GM18951 (cell line): ENCODE measurements around the gene LIN7C.

ENCODE experiments used
- POLR2A ChIP-seq: IDR thresholded peaks from 4 replicates; pipeline ENCODE4 v1.6.1; 2011; ENCODE audit warnings: mild to moderate bottlenecking; ENCODE audit not compliant: insufficient read length, insufficient read depth; ENCODE audit errors: extremely low read depth
- in situ Hi-C: fragments of 300-500 bp; cut with MboI; formaldehyde crosslinking; loops from one replicate; pipeline ENCODE4 v1.12.0; 2022; ENCODE audit warnings: low sequenced_read_pairs, mixed read lengths, inconsistent platforms; ENCODE audit not compliant: unreplicated experiment

Gene LIN7C

DNA sequence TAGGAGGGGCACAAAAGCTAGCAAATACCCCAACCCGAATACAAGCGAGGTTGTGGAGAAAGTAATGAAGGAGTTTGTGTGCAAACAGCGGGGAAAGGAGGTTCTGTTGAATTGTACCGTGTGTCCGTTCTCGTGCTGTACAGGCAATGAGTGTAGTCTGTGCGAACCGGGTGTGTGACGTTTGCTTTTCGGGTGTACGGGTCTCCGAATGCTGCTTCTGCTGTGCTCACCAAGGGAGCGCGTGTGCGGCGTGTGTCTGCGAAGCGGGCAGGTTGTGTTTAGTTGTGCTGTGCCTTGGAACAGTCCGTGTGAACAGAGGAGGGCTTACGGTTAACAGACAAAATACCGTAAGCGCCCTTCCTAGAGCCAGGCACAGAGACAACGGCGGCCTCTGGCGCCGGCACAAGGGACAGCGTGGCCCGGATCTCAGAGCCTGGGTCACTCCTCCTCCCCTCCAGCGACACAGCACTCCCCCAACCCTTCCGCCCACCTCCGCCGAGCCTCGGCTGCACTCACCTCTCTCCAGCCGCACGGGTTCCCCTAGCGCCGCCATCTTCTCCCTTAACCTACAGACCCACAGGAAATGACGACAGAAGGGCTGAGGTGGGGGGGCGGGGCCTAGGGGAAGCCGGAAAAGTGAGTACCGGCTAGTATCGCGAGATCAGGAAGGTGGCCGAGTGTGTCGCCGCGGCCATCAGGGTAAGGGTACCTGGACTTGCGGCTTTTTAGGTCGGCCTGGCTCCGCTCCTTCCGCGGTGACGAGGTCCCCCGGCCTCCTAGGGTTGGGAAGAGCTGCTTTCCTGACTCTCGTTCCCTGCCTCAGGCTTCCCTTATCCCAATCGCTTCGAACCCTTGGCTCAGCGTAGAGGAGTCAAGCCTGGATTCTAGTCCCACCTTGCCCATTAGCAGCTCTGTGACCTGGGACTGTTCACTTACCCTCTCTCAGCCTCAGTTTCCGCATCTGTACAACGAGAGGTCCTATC lies at the start of gene LIN7C:
LIN7C (minus strand) TSS at position 570 of the 983 bp plus-strand sequence; CDS start at position 553, 17 bp downstream.
- TF ChIP-seq POLR2A, result peak; percentile 95
- in situ Hi-C loops, result no loop called here

DNA sequence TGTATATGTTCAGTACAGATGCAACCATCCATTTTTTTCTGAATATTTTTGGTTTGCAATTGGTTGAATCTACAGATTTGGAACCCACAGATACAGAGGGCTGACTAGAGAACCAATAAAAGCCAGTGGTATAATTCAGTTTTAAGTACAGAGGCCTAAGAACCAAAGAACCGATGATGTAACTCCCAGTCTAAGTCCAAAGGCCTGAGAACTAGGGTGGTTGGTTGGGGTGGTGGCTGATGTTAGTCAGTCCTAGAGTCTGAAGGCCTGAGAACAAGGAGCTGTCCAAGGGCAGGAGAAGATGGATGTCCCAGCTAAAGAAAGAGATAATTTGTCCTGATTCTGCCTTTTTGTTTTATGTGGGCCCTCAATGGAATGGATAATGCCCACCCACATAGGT lies 48.7 kb upstream of the LIN7C start:
- in situ Hi-C loops, result no loop called here

GRCh38 chr11:27553186-27553585 lies 46.6 kb upstream of the LIN7C start:
- TF ChIP-seq POLR2A, result no peak
- in situ Hi-C loops, result no loop called here

More for the DNA sequence above, 48.7 kb upstream of the LIN7C start:
- TF ChIP-seq POLR2A, result no peak

DNA sequence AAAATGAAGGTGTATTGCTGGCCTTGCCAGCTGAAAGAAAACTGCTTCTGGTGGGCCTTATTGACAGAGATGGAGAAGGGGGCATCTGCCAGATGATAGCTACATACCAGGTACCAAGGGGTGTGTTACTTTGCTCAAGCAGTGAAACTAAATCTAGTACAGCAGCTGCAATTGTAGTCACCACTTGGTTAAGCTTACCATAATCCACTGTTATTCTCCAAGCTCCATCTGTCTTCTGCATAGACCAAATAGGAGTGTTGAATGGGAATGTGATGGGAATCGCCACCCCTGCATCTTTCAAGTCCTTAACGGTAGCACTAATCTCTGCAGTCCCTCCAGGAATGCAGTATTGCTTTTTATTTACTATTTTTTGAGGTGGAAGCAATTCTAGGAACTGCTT lies 45.8 kb upstream of the LIN7C start:
- TF ChIP-seq POLR2A, result no peak
- in situ Hi-C loops, result no loop called here

- in situ Hi-C loops, result no loop called here
These were observed 44.6 kb upstream of the LIN7C start for GRCh38 chr11:27551127-27551526.

GRCh38 chr11:27545946-27546345 lies 39.4 kb upstream of the LIN7C start:
- TF ChIP-seq POLR2A, result no peak
- in situ Hi-C loops, result no loop called here

More at GRCh38 chr11:27551127-27551526, 44.6 kb upstream of the LIN7C start:
- no peak for TF ChIP-seq POLR2A

DNA sequence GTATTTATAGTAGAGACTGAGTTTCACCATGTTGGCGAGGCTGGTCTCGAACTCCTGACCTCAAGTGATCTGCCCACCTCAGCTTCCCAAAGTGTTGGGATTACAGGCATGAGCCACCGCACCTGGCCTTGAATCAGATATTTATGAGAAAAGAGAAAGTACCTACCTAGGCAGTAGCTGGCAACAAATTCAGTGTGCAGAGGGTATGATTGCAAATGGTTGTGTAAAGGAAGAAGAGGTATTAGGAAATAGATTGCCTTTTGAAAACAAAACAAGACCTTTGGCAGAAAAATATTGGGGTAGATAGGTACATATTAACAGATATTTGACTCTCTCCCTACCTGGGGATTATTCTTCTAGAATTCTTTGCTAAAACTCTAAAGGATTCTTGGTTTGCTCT lies 38.5 kb upstream of the LIN7C start:
- in situ Hi-C loops, result no loop called here

DNA sequence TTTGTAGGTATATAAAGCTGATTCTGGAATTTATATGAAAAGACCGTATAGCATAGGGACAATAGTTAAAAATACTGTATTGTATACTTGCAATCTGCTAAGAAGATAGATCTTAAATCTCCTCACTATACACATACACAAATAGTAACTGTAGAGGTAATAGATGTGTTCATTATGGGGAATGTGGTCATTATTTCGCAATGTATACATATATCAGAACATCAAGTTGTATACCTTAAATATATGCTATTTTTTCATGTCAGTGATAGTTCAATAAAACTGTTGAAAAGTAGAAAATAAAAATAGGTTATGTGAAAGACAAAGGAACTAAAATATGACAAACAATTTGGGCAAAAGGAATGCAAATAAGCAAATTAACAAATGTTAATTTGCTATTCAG lies 35.2 kb upstream of the LIN7C start:
- TF ChIP-seq POLR2A, result no peak

More for the DNA sequence above, 38.5 kb upstream of the LIN7C start:
- no peak for TF ChIP-seq POLR2A

DNA sequence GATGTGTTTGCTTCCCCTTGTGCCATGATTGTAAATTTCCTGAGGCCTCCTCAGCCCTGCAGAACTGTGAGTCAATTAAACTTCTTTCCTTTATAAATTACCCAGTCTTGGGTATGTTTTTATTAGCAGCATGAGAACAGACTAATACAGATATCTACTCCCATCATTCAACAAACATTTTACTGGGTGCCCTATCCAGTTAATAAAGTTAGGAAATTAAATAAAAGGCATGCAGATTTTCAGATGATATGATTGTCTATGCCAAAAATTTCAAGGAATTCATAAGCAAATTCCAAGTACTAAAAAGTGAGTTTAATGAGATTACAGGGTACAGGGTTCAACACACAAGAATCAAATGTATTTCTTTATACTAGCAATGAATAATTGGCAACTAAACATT lies 33.5 kb upstream of the LIN7C start:
- no peak for TF ChIP-seq POLR2A
- in situ Hi-C loops, result no loop called here

More for the DNA sequence above, 35.2 kb upstream of the LIN7C start:
- in situ Hi-C loops, result no loop called here

DNA sequence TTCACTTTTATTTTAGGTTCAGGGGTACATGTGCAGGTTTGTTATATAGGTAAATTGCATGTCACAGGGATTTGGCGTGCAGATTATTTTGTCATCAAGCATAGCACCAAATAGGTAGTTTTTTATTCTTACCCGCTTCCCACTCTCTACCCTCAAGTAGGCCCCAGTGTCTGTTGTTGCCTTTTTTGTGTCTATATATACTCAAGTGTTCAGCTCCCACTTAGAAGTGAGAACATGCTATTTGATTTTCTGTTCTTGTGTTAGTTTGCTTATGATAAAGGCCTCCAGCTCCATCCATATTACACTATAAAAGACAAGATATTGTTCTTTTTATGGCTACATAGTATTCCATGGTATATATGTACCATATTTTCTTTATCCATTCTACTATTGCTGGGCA lies 28.5 kb upstream of the LIN7C start:
- no peak for TF ChIP-seq POLR2A
- in situ Hi-C loops, result no loop called here

- no peak for TF ChIP-seq POLR2A
- in situ Hi-C loops, result no loop called here
These were observed 26.2 kb upstream of the LIN7C start for GRCh38 chr11:27532652-27533325.

- in situ Hi-C loops, result no loop called here
- TF ChIP-seq POLR2A, result no peak
These were observed 22.1 kb upstream of the LIN7C start for GRCh38 chr11:27528712-27529111.

- in situ Hi-C loops, result no loop called here
- TF ChIP-seq POLR2A, result no peak
These were observed 20.0 kb upstream of the LIN7C start for GRCh38 chr11:27526535-27526934.
